ENCODE data around the gene TLK1. TPM values are rescaled to one million over a fixed set of nuclear protein-coding genes. Genes with fewer than 3 reads are reported as not detected.

The TLK1 gene
- total RNA-seq, 2 experiments from 2014 or later = 29.7 to 150 TPM

GRCh38 chr2:171139860-171140259 lies 20.8 kb downstream of the TLK1 start:
- H3K36me3 ChIP-seq (ENCODE audit: insufficient read depth, low read length) = peaks cover 34% of the 10 kb centered on the region
- no TSS peak for BruUV-seq (replicated peaks)
- no peak overlapping the region for H2AFZ ChIP-seq (ENCODE audit: low read length)
- no peak overlapping the region for H3K27ac ChIP-seq (ENCODE audit: low read depth, low read length, poor library complexity, severe bottlenecking)
- H3K79me2 ChIP-seq (ENCODE audit: insufficient read depth, low read depth, low read length) = peaks cover 100% of the 10 kb centered on the region
- H3K4me3 ChIP-seq (ENCODE audit: low read depth, low read length, poor library complexity, severe bottlenecking) = no peak overlapping the region
- H3K4me2 ChIP-seq (ENCODE audit: low read length) = no peak overlapping the region
- CTCF ChIA-PET (ENCODE audit: unreplicated experiment) = no interaction called here
- no peaks in the 10 kb centered on the region for H3K9me2 ChIP-seq (ENCODE audit: insufficient read depth, low read length)
- H3K9me3 ChIP-seq (ENCODE audit: low read length) = no peaks in the 10 kb centered on the region
- peaks cover 75% of the 10 kb centered on the region for H4K20me1 ChIP-seq (ENCODE audit: insufficient read depth, low read length)
- intact Hi-C loops (cut with micrococcal nuclease; ENCODE audit: unreplicated experiment) = no loop called here
- peaks cover 25% of the 10 kb centered on the region for H3K4me1 ChIP-seq (ENCODE audit: insufficient read depth, low read length, poor library complexity, severe bottlenecking)
- POLR2A ChIA-PET = interaction anchor here (1.7 kb wide), 1 partner anchor 14 kb away, joined by 5 read pairs; no protein-coding TSS in a partner anchor
- TF ChIP-seq, protein P1, sequence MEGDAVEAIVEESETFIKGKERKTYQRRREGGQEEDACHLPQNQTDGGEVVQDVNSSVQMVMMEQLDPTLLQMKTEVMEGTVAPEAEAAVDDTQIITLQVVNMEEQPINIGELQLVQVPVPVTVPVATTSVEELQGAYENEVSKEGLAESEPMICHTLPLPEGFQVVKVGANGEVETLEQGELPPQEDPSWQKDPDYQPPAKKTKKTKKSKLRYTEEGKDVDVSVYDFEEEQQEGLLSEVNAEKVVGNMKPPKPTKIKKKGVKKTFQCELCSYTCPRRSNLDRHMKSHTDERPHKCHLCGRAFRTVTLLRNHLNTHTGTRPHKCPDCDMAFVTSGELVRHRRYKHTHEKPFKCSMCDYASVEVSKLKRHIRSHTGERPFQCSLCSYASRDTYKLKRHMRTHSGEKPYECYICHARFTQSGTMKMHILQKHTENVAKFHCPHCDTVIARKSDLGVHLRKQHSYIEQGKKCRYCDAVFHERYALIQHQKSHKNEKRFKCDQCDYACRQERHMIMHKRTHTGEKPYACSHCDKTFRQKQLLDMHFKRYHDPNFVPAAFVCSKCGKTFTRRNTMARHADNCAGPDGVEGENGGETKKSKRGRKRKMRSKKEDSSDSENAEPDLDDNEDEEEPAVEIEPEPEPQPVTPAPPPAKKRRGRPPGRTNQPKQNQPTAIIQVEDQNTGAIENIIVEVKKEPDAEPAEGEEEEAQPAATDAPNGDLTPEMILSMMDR (conservative IDR thresholded peaks at IDR 0.05; ENCODE audit: low read length) = no peak
- TF ChIP-seq EZH2phosphoT487 (IDR thresholded peaks at IDR 0.05; ENCODE audit: borderline replicate concordance, low read depth, low read length) = no peak
- no peak for DNase-seq (ENCODE audit: low spot score)

DNA sequence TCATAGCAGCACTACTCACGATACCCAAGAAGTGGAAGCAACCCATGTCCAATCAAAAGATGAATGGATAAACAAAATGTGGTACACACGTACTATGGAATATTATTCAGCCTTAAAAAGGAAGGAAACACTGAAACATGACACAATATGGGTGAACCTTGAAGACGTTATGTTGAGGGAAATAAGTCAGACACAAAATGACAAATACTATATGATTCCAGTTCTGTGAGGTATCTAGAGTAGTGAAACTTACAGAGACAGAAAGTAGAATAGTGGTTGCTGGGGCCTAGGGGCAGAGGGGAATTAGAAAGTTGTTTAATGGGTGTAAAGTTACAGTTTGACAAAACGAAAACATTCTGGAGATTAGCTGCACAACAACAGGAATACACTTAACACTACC lies 24.7 kb downstream of the TLK1 start:
- ChIA-PET CTCF (ENCODE audit: unreplicated experiment) (no interaction called here), POLR2A (interaction anchor here (0.9 to 2.0 kb wide), 4 partner anchors 11 to 22 kb away, joined by 3 to 6 read pairs (median 4); no protein-coding TSS in a partner anchor)
- H3K27ac ChIP-seq (ENCODE audit: low read depth, low read length, poor library complexity, severe bottlenecking) = no peak overlapping the region
- no peak for TF ChIP-seq EZH2phosphoT487 (IDR thresholded peaks at IDR 0.05; ENCODE audit: borderline replicate concordance, low read depth, low read length)
- TF ChIP-seq, protein P1 (conservative IDR thresholded peaks at IDR 0.05; ENCODE audit: low read length) = no peak
- intact Hi-C loops (cut with micrococcal nuclease; ENCODE audit: unreplicated experiment) = no loop called here
- H3K9me2 ChIP-seq (ENCODE audit: insufficient read depth, low read length) = no peaks in the 10 kb centered on the region
- H3K36me3 ChIP-seq (ENCODE audit: insufficient read depth, low read length) = peaks cover 30% of the 10 kb centered on the region
- H2AFZ ChIP-seq (ENCODE audit: low read length) = no peak overlapping the region
- no peak overlapping the region for H3K4me2 ChIP-seq (ENCODE audit: low read length)
- no peaks in the 10 kb centered on the region for H3K9me3 ChIP-seq (ENCODE audit: low read length)
- H3K79me2 ChIP-seq (ENCODE audit: insufficient read depth, low read depth, low read length) = peaks cover 100% of the 10 kb centered on the region
- no peak overlapping the region for H3K4me3 ChIP-seq (ENCODE audit: low read depth, low read length, poor library complexity, severe bottlenecking)
- peaks cover 73% of the 10 kb centered on the region for H4K20me1 ChIP-seq (ENCODE audit: insufficient read depth, low read length)
- BruUV-seq (replicated peaks) = no TSS peak
- peaks cover 29% of the 10 kb centered on the region for H3K4me1 ChIP-seq (ENCODE audit: insufficient read depth, low read length, poor library complexity, severe bottlenecking)
- no peak for DNase-seq (ENCODE audit: low spot score)

- no peak for DNase-seq (ENCODE audit: low spot score)
- Histone ChIP-seq H3K79me2 (ENCODE audit: insufficient read depth, low read depth, low read length) (peaks cover 100% of the 10 kb centered on the region), H3K36me3 (ENCODE audit: insufficient read depth, low read length) (peaks cover 26% of the 10 kb centered on the region), H3K4me1 (ENCODE audit: insufficient read depth, low read length, poor library complexity, severe bottlenecking) (peaks cover 32% of the 10 kb centered on the region), H2AFZ (ENCODE audit: low read length) (no peak overlapping the region), H3K4me3 (ENCODE audit: low read depth, low read length, poor library complexity, severe bottlenecking) (no peak overlapping the region), H4K20me1 (ENCODE audit: insufficient read depth, low read length) (peaks cover 60% of the 10 kb centered on the region), H3K27ac (ENCODE audit: low read depth, low read length, poor library complexity, severe bottlenecking) (no peak overlapping the region), H3K9me2 (ENCODE audit: insufficient read depth, low read length) (no peaks in the 10 kb centered on the region), H3K4me2 (ENCODE audit: low read length) (no peak overlapping the region), H3K9me3 (ENCODE audit: low read length) (no peaks in the 10 kb centered on the region)
- ChIA-PET POLR2A (interaction anchor here (0.8 to 2.0 kb wide), 2 partner anchors 20 to 23 kb away, joined by 3 to 6 read pairs; no protein-coding TSS in a partner anchor), CTCF (ENCODE audit: unreplicated experiment) (no interaction called here)
- intact Hi-C loops (cut with micrococcal nuclease; ENCODE audit: unreplicated experiment) = no loop called here
- BruUV-seq (replicated peaks) = no TSS peak
- TF ChIP-seq EZH2phosphoT487 (IDR thresholded peaks at IDR 0.05; ENCODE audit: borderline replicate concordance, low read depth, low read length) = no peak
These were observed 26.0 kb downstream of the TLK1 start for GRCh38 chr2:171134624-171135230.
